GM12875 (cell line): Measurements from ENCODE around the gene SHB.

Experiments used
- H3K4me3 ChIP-seq: one replicate; pipeline ENCODE4 v1.5.1; 2011; ENCODE audit warnings: low read depth, low read length, control low read depth
- TF ChIP-seq, protein P1 (sequence below): IDR thresholded peaks from 2 replicates; pipeline ENCODE4 v1.5.1; 2011; ENCODE audit warnings: low read depth, mild to moderate bottlenecking, control low read depth, inconsistent platforms, low read length, moderate library complexity, borderline replicate concordance; ENCODE audit not compliant: insufficient read depth

The SHB gene

DNA sequence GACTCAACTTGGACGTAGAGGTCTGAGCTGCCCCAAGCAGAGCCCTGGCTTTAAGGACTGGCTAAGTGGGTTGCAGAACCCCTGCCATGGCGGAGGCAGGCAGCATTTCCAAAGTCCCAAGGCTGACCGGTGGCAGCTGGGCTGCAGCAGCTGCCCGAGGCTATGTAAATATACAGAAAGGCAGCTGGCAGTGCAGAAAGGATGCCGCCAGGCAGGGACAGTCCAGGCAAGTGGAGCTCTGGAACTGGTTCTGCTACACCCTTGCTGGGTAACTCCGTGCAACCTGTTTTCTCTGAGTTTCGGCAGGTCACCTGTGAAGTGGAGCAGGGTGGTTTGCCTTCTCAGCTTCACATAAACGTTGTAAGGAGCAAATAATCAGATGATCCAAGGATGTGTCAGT, 46.0 kb downstream of the SHB start:
- TF ChIP-seq, protein P1, sequence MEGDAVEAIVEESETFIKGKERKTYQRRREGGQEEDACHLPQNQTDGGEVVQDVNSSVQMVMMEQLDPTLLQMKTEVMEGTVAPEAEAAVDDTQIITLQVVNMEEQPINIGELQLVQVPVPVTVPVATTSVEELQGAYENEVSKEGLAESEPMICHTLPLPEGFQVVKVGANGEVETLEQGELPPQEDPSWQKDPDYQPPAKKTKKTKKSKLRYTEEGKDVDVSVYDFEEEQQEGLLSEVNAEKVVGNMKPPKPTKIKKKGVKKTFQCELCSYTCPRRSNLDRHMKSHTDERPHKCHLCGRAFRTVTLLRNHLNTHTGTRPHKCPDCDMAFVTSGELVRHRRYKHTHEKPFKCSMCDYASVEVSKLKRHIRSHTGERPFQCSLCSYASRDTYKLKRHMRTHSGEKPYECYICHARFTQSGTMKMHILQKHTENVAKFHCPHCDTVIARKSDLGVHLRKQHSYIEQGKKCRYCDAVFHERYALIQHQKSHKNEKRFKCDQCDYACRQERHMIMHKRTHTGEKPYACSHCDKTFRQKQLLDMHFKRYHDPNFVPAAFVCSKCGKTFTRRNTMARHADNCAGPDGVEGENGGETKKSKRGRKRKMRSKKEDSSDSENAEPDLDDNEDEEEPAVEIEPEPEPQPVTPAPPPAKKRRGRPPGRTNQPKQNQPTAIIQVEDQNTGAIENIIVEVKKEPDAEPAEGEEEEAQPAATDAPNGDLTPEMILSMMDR = no peak
- H3K4me3 ChIP-seq = no peak overlapping the region

DNA sequence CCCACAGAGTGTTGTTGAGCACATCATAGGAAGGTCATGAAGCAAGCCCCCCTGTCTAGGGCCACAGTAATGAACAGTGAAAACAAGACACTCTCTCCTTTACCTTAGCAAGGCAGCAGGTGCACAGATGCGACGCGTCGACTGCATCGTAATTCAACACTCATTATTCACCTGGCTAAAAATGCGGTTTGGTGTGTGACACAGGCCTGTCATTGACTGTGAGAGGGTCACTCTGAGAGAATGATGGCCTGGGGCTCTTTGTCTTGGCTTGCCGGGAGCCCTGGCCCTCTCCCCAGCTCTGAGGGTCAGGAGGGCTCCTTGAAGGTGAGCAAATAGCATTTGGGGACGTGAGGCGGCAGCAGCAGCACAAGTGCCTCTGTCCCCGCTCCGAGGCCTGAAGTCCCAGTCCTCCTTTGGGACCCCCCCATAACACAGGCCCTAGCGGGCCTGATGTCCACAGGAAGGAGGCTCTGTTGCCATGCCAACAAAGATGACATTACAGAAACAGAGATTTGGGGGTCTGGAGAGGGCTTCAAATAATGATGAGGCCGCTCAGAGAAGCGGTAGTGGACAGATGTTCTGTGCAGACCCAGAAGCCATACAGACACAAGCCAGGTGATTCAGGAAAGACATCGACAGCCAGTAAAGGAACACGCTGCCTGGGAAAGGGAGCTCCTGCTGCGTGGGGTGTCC, 46.7 kb downstream of the SHB start:
- no peak overlapping the region for H3K4me3 ChIP-seq
- TF ChIP-seq, protein P1 = no peak

DNA sequence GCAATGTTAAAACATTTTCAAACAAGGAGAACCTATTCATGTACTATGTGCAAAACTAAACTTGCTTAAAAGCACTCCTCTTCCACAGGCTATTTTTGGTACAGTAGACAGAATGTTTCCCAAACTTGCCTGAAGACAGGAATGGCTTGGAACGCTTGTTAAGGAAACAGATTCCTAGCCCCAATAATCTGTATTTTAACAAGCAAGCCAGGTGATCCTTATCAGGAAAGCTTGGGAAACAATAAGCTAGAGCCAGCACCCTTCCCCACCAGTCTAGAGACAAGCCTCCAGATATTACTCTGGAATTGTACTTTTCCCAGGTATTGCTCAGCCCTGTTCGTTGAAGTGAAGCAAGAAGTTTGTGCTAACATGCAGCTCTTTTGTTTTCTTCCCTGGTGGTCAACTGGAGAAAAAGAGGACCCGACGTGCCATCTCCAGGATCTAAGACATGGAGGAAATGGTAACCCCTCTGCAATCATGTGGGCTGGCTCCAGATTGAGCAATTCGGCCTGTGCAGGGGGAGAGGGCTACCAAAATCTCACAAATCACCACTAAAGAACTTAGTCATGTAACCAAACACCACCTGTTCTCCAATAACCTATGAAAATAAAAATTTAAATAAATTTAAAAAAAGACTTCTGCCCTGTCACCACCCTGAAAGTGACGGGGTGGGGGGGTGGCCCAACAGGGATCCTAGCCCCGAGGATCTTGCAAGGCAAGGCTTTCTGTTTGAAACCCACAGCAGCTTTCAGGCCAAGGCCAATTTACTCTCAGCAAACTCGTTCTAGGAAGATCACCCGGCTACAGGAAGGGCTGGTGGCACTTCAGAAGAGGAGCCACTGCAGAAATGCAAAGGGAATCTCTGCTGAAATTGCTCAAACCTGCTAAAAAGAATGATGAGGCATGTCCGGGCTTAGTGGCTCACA, 48.6 kb downstream of the SHB start:
- no peak overlapping the region for H3K4me3 ChIP-seq
- TF ChIP-seq, protein P1 = no peak

DNA sequence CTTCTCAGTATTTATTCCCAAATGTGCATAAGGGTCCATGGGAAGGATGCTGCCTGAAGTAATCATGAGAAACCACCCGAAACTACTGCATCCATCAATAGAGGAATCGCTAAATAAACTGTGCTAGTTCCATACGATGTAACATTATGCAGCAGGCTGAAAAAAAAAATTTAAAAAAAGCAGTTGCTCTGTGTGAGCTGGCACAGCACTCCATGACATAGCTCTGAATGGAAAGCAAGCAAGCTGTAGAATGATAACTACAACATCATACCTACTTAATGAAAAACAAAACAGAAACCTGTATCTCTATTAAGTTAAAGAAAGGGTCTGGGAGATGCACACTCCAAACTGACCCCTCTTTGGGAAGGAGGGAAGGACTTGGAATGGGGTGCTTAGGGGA, 49.3 kb downstream of the SHB start:
- H3K4me3 ChIP-seq = no peak overlapping the region
- TF ChIP-seq, protein P1 = no peak

DNA sequence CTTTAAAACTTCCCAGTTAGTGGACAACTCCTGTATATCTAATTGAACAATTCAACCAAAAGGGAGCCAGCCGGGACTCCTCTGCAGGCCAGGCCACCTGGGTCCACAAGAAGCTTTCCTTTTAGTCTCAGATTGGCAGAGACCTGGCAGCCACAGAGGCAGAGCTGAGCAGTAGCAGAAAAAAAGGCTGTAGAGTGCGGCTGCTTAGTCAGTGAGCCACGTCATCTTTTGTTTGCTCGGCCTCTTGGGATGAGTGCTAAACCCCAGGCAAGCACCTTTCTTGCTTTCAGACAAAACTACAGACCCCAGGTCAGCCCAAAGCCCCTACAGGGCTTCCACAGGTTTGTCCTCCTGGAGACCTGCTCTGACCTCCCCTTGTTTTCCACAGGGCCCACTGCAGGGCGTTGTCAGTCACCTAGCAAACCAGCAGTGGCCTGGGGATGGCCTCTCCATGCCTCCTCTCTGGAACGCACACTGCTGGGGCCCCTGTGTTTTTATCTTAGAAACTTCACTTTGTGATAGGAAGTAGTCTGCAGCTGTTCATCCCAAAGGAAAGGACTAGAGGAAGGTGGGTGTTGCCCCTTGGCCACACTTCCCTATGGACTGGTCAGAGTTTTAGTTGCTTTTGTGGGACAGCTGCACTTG, 49.9 kb downstream of the SHB start:
- TF ChIP-seq, protein P1 = no peak
- no peak overlapping the region for H3K4me3 ChIP-seq

DNA sequence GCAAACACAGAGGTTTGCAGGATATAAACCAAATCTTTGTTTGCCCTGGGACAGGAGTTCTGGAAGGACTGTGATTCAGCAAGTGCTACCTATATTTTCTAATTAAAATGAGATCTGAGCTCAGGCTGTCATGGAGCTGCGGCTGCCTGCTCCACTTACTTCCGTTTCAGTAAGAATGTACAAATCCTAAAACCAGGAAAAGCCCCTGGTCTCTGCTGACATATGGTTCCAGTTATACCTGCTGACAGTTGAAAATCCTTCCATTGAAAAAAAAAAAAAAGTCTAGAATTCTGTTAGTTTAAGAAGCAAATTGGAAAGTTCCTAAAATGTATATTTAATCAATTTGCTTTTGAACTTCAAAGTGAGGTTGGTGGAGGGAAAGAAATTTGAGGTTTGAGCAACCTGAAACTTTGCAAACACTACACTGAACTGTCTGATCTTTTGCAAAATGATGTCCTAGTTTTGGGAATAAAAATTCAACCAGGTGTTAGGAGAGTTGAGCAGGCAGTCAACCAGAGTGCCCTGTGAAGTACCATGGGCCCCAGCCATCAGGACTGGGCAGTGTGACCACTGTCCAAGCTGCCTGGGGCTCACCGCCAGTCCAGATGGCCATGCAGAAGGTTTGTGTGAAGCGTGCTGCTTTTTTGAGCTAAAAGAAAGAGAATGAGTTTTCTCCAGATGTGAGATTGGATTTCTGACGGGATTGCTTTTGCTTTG, 50.6 kb downstream of the SHB start:
- no peak overlapping the region for H3K4me3 ChIP-seq

More for the DNA sequence above, 50.6 kb downstream of the SHB start:
- TF ChIP-seq, protein P1 = no peak
